LNCaP clone FGC (cell line): ENCODE results near the gene AATF.

Experiments used
- DNase-seq: peaks from one replicate; pipeline ENCODE4 v3.0.0-alpha.2; 2011; ENCODE audit warnings: low read depth
- H3K4me3 ChIP-seq: 2 replicates; pipeline ENCODE4 v1.5.1; 2011; ENCODE audit warnings: mild to moderate bottlenecking, low read depth, low read length, control low read depth
- TF ChIP-seq, protein P1 (sequence below): IDR thresholded peaks from 2 replicates; pipeline ENCODE4 v1.5.1; 2012; ENCODE audit warnings: mild to moderate bottlenecking; ENCODE audit not compliant: control insufficient read depth, insufficient read depth; ENCODE audit errors: extremely low read depth

Gene AATF

DNA sequence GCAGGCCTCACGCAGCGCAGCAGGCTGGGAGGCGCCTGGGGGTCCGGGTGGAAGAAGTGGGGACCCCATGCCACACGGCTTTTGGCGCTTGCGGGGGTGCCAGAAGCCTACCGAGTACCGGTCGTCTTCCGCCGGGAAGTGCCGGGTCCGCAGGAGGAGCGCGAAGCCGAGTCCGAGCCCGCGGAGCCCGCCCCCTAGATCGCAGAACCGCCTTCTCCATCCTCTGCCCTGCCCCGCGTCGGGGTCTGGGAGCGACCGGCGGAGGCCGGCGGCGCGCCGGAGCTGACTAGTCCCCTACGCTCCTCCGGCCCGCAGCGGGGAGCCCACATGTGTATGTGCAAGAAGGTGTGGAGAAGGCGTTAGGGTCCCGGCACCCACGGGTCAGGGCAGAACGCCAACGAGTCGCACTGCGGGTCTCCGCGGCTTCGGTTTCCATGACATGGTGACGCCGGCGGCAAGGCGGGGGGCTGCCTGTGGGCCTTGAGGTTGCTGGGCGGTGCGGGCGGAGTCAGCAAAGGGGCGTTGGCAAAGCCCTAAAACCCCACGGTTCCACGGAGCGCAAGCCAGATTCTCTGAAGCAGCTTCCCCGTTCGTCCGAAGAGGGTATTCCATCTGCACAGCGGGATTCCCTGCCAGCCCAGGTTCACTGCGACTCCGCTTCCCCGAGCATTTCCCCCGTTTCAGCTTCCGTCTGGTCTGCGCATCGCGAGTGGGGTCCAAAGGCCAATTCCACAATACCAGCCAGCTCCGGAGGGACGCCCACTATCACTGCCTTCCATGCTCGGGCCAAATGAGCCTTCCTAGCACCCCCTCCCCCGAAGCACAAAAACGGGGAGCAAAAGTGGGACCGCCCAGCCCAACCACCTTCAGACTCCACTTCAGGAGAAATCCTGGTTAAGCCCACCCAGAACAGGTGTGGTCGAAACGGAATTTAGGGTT, 13.8 kb upstream of the AATF start:
- H3K4me3 ChIP-seq: no peak overlapping the region; the same call in 1 of the 2 replicates
- TF ChIP-seq, protein P1, sequence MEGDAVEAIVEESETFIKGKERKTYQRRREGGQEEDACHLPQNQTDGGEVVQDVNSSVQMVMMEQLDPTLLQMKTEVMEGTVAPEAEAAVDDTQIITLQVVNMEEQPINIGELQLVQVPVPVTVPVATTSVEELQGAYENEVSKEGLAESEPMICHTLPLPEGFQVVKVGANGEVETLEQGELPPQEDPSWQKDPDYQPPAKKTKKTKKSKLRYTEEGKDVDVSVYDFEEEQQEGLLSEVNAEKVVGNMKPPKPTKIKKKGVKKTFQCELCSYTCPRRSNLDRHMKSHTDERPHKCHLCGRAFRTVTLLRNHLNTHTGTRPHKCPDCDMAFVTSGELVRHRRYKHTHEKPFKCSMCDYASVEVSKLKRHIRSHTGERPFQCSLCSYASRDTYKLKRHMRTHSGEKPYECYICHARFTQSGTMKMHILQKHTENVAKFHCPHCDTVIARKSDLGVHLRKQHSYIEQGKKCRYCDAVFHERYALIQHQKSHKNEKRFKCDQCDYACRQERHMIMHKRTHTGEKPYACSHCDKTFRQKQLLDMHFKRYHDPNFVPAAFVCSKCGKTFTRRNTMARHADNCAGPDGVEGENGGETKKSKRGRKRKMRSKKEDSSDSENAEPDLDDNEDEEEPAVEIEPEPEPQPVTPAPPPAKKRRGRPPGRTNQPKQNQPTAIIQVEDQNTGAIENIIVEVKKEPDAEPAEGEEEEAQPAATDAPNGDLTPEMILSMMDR: no peak
- DNase-seq: no peak

DNA sequence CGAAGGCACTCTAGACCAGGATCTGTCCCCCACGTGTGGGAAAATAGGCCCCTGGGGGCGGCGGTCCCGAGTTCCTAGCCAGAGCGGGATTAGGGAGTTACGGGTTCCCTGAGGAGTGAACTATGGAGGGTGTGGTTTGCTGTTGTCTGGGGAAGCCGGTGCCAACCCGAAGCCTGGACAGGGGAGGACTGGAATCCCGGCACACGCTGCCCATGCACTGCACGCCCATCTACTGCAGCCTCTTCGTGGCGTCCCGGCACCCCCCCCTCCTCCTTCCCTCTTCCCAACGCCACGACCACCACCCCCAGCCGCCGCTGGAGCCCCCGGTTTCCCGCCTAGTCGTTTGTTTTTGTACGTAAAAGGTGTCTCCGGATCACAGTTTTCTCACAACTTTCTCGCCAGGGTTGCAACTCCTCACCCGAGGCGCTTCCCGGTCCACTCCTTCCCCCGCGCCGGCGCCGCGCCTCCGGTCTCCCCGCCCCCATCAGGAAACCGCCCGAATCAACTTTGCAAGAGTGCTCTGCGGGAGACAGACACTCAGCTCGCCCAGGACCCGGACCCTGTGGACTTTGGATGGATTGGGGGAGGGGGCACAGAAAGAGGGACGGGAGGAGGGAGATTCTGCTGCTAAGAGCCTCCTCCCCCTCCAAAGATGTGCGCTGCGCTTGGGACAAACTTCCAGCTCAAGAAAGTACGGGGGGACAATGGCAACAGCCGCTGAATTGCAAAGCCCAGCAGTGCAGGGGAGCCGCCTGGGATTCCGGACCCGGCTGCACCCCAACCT, 12.9 kb upstream of the AATF start:
- no peak for DNase-seq
- peak overlapping the region; percentile 40 for H3K4me3 ChIP-seq
- TF ChIP-seq, protein P1: no peak

DNA sequence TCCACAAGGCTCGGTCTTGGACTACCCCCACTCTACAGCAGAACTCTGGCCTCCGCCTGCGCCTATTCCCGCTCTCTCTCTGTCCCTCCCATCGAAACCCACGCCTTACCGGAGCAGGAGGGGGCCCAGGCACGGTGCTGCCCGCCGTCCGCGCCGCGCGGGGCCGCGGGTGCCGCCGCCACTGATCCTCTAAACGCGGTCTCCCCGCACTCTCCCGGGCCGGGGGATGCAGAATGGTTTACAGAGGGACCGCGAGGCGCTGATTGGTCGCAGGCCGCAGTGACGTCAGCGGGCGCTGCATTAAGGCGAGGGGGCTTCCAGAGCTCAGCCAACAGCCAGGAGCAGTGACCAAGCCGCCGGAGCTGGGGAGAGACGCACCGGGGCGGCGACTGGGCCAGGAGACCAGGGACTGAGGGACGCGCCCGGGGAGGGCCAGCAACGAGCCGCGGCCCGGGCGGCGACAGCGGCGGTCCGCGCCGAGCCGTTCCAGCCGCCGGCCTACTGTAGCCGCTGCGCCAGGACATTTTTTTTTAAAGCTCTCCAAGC, 12.2 kb upstream of the AATF start:
- DNase-seq: no peak
- peak overlapping the region; percentile 40 for H3K4me3 ChIP-seq
- TF ChIP-seq, protein P1: no peak

DNA sequence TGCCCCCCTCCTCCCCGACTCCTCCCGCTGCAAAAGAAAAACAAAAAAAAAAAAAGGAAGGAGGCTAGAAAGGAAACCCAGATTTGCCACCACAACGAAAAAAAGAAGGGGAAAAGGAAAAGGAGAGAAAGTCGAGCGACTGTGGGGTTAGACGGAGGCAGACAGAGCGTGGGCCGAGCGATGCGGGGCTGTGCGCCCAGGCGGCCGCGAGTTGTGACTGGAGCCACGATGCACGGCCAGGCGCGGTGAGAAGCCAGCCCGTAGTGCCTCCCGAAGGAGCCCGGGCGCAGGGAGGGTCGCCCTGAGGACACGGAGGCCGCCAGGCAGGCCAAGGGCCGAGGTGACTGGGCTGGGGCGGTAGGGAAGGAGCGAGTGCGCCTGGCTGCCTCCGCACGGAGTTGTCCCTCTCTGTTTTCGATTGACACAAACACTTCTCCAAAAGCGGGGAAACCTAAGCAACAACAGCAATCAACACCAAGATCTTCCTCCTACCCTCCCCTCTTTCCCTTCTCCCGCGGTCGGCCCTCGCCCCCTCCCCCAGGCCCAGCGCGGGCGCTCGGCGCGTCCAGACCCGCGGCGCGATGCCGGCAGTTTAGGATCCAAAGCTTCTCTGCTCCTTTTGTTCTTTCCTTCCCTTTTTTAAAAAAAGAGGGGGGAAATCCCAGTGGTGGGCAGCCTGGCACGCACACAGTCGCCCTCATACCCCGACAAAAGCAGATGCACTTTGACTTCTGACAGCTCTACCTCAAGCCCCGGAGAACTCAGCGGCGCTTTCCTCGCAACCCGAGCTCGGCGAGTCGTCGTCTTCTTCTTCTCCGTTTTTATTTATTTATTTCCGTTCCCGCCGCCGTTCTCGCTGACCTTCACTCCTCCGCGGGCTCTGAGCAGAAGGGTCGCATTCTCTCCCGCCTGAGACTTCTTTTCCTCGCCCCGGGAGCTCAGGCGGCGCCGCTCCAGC, 11.5 kb upstream of the AATF start, which contains the start of gene LHX1:
Gene LHX1 (plus strand): TSS at position 475 of the 958 bp plus-strand sequence. CDS start 723 bp downstream, outside the sequence.
- DNase-seq: no peak
- peak within 1 kb of the TSS; percentile 40 for H3K4me3 ChIP-seq
- TF ChIP-seq, protein P1: no peak

DNA sequence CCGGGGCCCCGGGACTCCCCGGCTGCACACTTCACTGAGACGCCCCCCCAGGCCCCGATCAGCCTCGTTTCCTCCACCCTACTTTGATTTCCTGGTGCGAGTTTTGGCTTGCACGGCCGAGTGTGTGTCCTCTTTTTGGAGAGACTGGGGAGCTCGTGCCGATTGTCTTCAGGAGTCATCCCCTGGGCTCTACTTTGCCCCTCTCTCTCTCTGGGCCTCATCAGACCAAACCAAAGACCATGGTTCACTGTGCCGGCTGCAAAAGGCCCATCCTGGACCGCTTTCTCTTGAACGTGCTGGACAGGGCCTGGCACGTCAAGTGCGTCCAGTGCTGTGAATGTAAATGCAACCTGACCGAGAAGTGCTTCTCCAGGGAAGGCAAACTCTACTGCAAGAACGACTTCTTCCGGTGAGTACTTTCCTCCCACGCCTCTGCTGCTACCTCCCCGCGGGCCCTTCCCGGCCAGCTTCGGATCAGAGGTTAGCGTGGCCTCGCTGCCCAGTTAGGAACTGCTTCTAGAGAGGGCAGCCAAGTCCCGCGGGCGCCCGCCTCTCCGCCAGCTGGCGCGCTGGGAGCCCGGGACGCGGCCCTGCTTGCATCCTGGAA, 10.7 kb upstream of the AATF start:
- DNase-seq: no peak
- no peak overlapping the region for H3K4me3 ChIP-seq
- TF ChIP-seq, protein P1: no peak
